HepG2 (cell line): ENCODE measurements around the gene TBCD. TPM values are rescaled to one million over a fixed set of nuclear protein-coding genes. Genes with fewer than 3 reads are reported as not detected.
A peak's percentile ranks its signal among the peaks of the same experiment; 100 is the strongest.

Experiments used
- ARID4A ChIP-seq: sonication (generic); formaldehyde crosslinking; IDR thresholded peaks from 2 replicates; pipeline ENCODE4 v1.5.0; 2020; ENCODE audit warnings: mild to moderate bottlenecking, missing genetic modification reagents, borderline replicate concordance
- ARNTL ChIP-seq: sonication (generic); formaldehyde crosslinking; IDR thresholded peaks from 2 replicates; pipeline ENCODE4 v1.4.0; 2020; ENCODE audit warnings: mild to moderate bottlenecking, missing genetic modification reagents
- BCL6 ChIP-seq: IDR thresholded peaks from 2 replicates; pipeline ENCODE4 v1.6.1; 2016; ENCODE audit warnings: missing genetic modification reagents, missing compliant biosample characterization
- CREB3 ChIP-seq: sonication (generic); formaldehyde crosslinking; IDR thresholded peaks from 2 replicates; pipeline ENCODE4 v1.5.0; 2020; ENCODE audit warnings: missing genetic modification reagents
- ESRRA ChIP-seq: sonication (generic); formaldehyde crosslinking; IDR thresholded peaks from 2 replicates; pipeline ENCODE4 v1.5.1; 2020; ENCODE audit warnings: mild to moderate bottlenecking, low read depth, missing genetic modification reagents
- HIVEP1 ChIP-seq: sonication (generic); formaldehyde crosslinking; IDR thresholded peaks from 2 replicates; pipeline ENCODE4 v1.4.0; 2020; ENCODE audit warnings: mild to moderate bottlenecking, missing genetic modification reagents
- HMG20B ChIP-seq: conservative IDR thresholded peaks from 2 replicates; pipeline ENCODE4 v1.6.1; 2016; ENCODE audit warnings: missing genetic modification reagents, missing compliant biosample characterization
- IRX3 ChIP-seq: sonication (generic); formaldehyde crosslinking; IDR thresholded peaks from 2 replicates; pipeline ENCODE4 v1.8.1; 2023; ENCODE audit warnings: mild to moderate bottlenecking, low read depth, missing genetic modification reagents, borderline replicate concordance
- MTA1 ChIP-seq: sonication (generic); formaldehyde crosslinking; IDR thresholded peaks from 2 replicates; pipeline ENCODE4 v1.4.0; 2020; ENCODE audit warnings: missing genetic modification reagents, mild to moderate bottlenecking, borderline replicate concordance
- NCOA1 ChIP-seq: sonication (generic); formaldehyde crosslinking; IDR thresholded peaks from 2 replicates; pipeline ENCODE4 v1.9.0; 2021; ENCODE audit warnings: missing genetic modification reagents
- PTBP1 ChIP-seq: fragments of 200-400 bp; formaldehyde crosslinking; IDR thresholded peaks from 2 replicates; pipeline ENCODE4 v1.6.1; 2018; ENCODE audit warnings: low read length, low read depth; ENCODE audit not compliant: poor library complexity, severe bottlenecking
- RBM39 ChIP-seq: fragments of 200-400 bp; formaldehyde crosslinking; IDR thresholded peaks from one replicate; pipeline ENCODE4 v1.6.1; 2018; ENCODE audit warnings: antibody characterized with exemption, mild to moderate bottlenecking, low read depth, low read length; ENCODE audit not compliant: poor library complexity, severe bottlenecking
- RFXANK ChIP-seq: IDR thresholded peaks from 2 replicates; pipeline ENCODE4 v1.6.1; 2016
- RXRB ChIP-seq: IDR thresholded peaks from 2 replicates; pipeline ENCODE4 v1.6.1; 2016; ENCODE audit warnings: borderline replicate concordance, missing genetic modification reagents, missing compliant biosample characterization
- SOX5 ChIP-seq: IDR thresholded peaks from 2 replicates; pipeline ENCODE4 v1.6.1; 2016; ENCODE audit warnings: borderline replicate concordance
- TFAP4 ChIP-seq: sonication (generic); IDR thresholded peaks from 2 replicates; pipeline ENCODE4 v1.6.1; 2016; ENCODE audit warnings: low read depth, borderline replicate concordance
- ZNF251 ChIP-seq: sonication (generic); formaldehyde crosslinking; IDR thresholded peaks from 2 replicates; pipeline ENCODE4 v1.9.0; 2021; ENCODE audit warnings: mild to moderate bottlenecking, missing genetic modification reagents
- ZNF761 ChIP-seq: sonication (generic); formaldehyde crosslinking; conservative IDR thresholded peaks from 2 replicates; pipeline ENCODE4 v1.4.0; 2020; ENCODE audit warnings: mild to moderate bottlenecking, missing genetic modification reagents
- ZNF788 ChIP-seq: sonication (generic); formaldehyde crosslinking; IDR thresholded peaks from 2 replicates; pipeline ENCODE4 v1.5.0; 2020; ENCODE audit warnings: mild to moderate bottlenecking, missing genetic modification reagents, borderline replicate concordance
- ZSCAN30 ChIP-seq: sonication (generic); formaldehyde crosslinking; IDR thresholded peaks from 2 replicates; pipeline ENCODE4 v1.5.0; 2020; ENCODE audit warnings: mild to moderate bottlenecking, missing genetic modification reagents
- polyA plus RNA-seq, 8 experiments: library from polyadenylated mRNA; depleted of rRNA in 3 of 8; stranded (reverse) in 7 of 8; unstranded in 1 of 8; fragments of >200 nt; fragmentation: Illumina TruSeq in 4 of 8; extraction: Trizol in 4 of 8; gene quantifications; 2 replicates each; pipeline versions ENCODE4 v1.2.1 to v1.2.3, GENCODE V29; 2011 to 2016; ENCODE audit warnings: low read depth in 4 of 8, missing spikeins in 1 of 8, mixed read lengths in 1 of 8; ENCODE audit not compliant: insufficient read depth in 1 of 8
- total RNA-seq, 5 experiments: library from RNA; depleted of rRNA; stranded (reverse); fragments of >200 nt; fragmentation: Illumina TruSeq; extraction: Trizol; gene quantifications; 2 replicates each; pipeline ENCODE4 v1.2.3, GENCODE V29; 2016; ENCODE audit warnings: low read depth in 1 of 5

TBCD gene
- total and polyA plus RNA-seq, 2 of the 13 experiments (the other 11 are each of a cell fraction or from before 2014, with no cell fraction given): 33.9 to 54.8 TPM

- TF ChIP-seq ZNF788: peak; percentile 68; the same call in 1 of the 2 replicates
- peak; percentile 27; the same call in 1 of the 2 replicates for TF ChIP-seq ARID4A (CRISPR knock-in tag)
- peak; percentile 52 for TF ChIP-seq BCL6
- TF ChIP-seq ZNF251: 0 out of 2 replicates have a peak, but pooled peaks have one; percentile 65
- no peak for TF ChIP-seq RXRB (CRISPR knock-in tag)
- no peak for TF ChIP-seq IRX3 (CRISPR knock-in tag)
- TF ChIP-seq TFAP4: no peak
- peak; percentile 80; the same call in 1 of the 2 replicates for TF ChIP-seq MTA1
- TF ChIP-seq HMG20B (CRISPR knock-in tag): no peak
- TF ChIP-seq ZSCAN30: no peak
- peak; percentile 87; the same call in 1 of the 2 replicates for TF ChIP-seq ARNTL (CRISPR knock-in tag)
- no peak for TF ChIP-seq RFXANK (CRISPR knock-in tag)
- TF ChIP-seq ESRRA: peak; percentile 63; the same call in 1 of the 2 replicates
- no peak for TF ChIP-seq PTBP1
- TF ChIP-seq RBM39: peak; percentile 17
- TF ChIP-seq SOX5 (CRISPR knock-in tag): 0 out of 2 replicates have a peak, but pooled peaks have one; percentile 22
- no peak for TF ChIP-seq HIVEP1 (CRISPR knock-in tag)
- no peak for TF ChIP-seq NCOA1
- TF ChIP-seq ZNF761 (CRISPR knock-in tag): 0 out of 2 replicates have a peak, but pooled peaks have one; percentile 68
- TF ChIP-seq CREB3 (CRISPR knock-in tag): no peak
These were observed 47.7 kb upstream of the TBCD start (continued) for GRCh38 chr17:82703935-82704865.
